ENCODE measurements around the gene EEA1. TPM values are rescaled to one million over a fixed set of nuclear protein-coding genes. Genes with fewer than 3 reads are reported as not detected.
A peak's percentile ranks its signal among the peaks of the same experiment; 100 is the strongest.
"Not testable (repeated sequence)": the region's sequence is repeated elsewhere in the genome, so short reads cannot be mapped to it uniquely, and the experiment has no call there.

EEA1 gene
- total and polyA plus RNA-seq, 4 donors, result 5.3 to 56.7 (median 24.6) TPM

GRCh38 chr12:92821142-92821541, 108.0 kb downstream of the EEA1 start:
- intact Hi-C loops (cut with DNase I), result no loop called here
- H3K27ac ChIP-seq (ENCODE audit: low read depth in 1 of 2, low read length in 2 of 2), result no peak overlapping the region
- H3K4me1 ChIP-seq (ENCODE audit: control insufficient read depth in 1 of 2, insufficient read depth in 2 of 2, low read length in 2 of 2), result no peaks in the 10 kb centered on the region
- no peak overlapping the region for H3K4me3 ChIP-seq (ENCODE audit: low read length in 2 of 2)
- H3K9me3 ChIP-seq (ENCODE audit: control insufficient read depth, low read length), result no peaks in the 10 kb centered on the region
- H3K27me3 ChIP-seq (ENCODE audit: control insufficient read depth in 1 of 2, insufficient read depth in 2 of 2, low read length in 1 of 2), result no peaks in the 10 kb centered on the region
- WGBS, 2 donors, result 87 to 91% methylated on average over 3 of the region's 3 CpGs
- DNase-seq, result no peak
- ATAC-seq (ENCODE audit: low FRiP score), result no peak
- H3K36me3 ChIP-seq (ENCODE audit: control insufficient read depth in 1 of 2, insufficient read depth in 2 of 2, low read length in 1 of 2), result peaks cover 0 to 5% of the 10 kb centered on the region in 2 donors

- Histone ChIP-seq H3K4me1 (ENCODE audit: control insufficient read depth in 1 of 2, insufficient read depth in 2 of 2, low read length in 2 of 2) (no peaks in the 10 kb centered on the region), H3K27ac (ENCODE audit: low read depth in 1 of 2, low read length in 2 of 2) (no peak overlapping the region), H3K36me3 (ENCODE audit: control insufficient read depth in 1 of 2, insufficient read depth in 2 of 2, low read length in 1 of 2) (peaks cover 0 to 3% of the 10 kb centered on the region in 2 donors), H3K9me3 (ENCODE audit: control insufficient read depth, low read length) (no peaks in the 10 kb centered on the region), H3K27me3 (ENCODE audit: control insufficient read depth in 1 of 2, insufficient read depth in 2 of 2, low read length in 1 of 2) (no peaks in the 10 kb centered on the region), H3K4me3 (ENCODE audit: low read length in 2 of 2) (no peak overlapping the region)
- WGBS, 2 donors, result 96% methylated on average over 2 of the region's 2 CpGs
- DNase-seq, result no peak
- intact Hi-C loops (cut with DNase I), result no loop called here
- ATAC-seq (ENCODE audit: low FRiP score), result no peak
Observed at GRCh38 chr12:92814584-92814983, 114.5 kb downstream of the EEA1 start.

GRCh38 chr12:92810370-92810769, 118.7 kb downstream of the EEA1 start:
- Histone ChIP-seq H3K9me3 (ENCODE audit: control insufficient read depth, low read length) (no peaks in the 10 kb centered on the region), H3K4me1 (ENCODE audit: control insufficient read depth in 1 of 2, insufficient read depth in 2 of 2, low read length in 2 of 2) (no peaks in the 10 kb centered on the region), H3K4me3 (ENCODE audit: low read length in 2 of 2) (no peak overlapping the region), H3K27ac (ENCODE audit: low read depth in 1 of 2, low read length in 2 of 2) (no peak overlapping the region), H3K36me3 (ENCODE audit: control insufficient read depth in 1 of 2, insufficient read depth in 2 of 2, low read length in 1 of 2) (peaks cover 1 to 2% of the 10 kb centered on the region in 2 donors), H3K27me3 (ENCODE audit: control insufficient read depth in 1 of 2, insufficient read depth in 2 of 2, low read length in 1 of 2) (no peaks in the 10 kb centered on the region)
- intact Hi-C loops (cut with DNase I), result no loop called here
- ATAC-seq (ENCODE audit: low FRiP score), result no peak
- 83 to 84% methylated on average over 4 of the region's 4 CpGs for WGBS, 2 donors
- no peak for DNase-seq

GRCh38 chr12:92803903-92804302, 125.2 kb downstream of the EEA1 start:
- no peak for ATAC-seq (ENCODE audit: low FRiP score)
- H3K4me1 ChIP-seq (ENCODE audit: control insufficient read depth in 1 of 2, insufficient read depth in 2 of 2, low read length in 2 of 2), result no peaks in the 10 kb centered on the region
- intact Hi-C loops (cut with DNase I), result no loop called here
- peaks cover 1 to 3% of the 10 kb centered on the region in 2 donors for H3K36me3 ChIP-seq (ENCODE audit: control insufficient read depth in 1 of 2, insufficient read depth in 2 of 2, low read length in 1 of 2)
- H3K27me3 ChIP-seq (ENCODE audit: control insufficient read depth in 1 of 2, insufficient read depth in 2 of 2, low read length in 1 of 2), result no peaks in the 10 kb centered on the region
- WGBS, 2 donors, result 97 to 100% methylated on average over 1 of the region's 1 CpG
- no peak overlapping the region for H3K4me3 ChIP-seq (ENCODE audit: low read length in 2 of 2)
- H3K27ac ChIP-seq (ENCODE audit: low read depth in 1 of 2, low read length in 2 of 2), result no peak overlapping the region
- no peak for DNase-seq
- H3K9me3 ChIP-seq (ENCODE audit: control insufficient read depth, low read length), result no peaks in the 10 kb centered on the region

GRCh38 chr12:92802906-92803305, 126.2 kb downstream of the EEA1 start:
- no peaks in the 10 kb centered on the region for H3K4me1 ChIP-seq (ENCODE audit: control insufficient read depth in 1 of 2, insufficient read depth in 2 of 2, low read length in 2 of 2)
- DNase-seq (no peak), ATAC-seq (ENCODE audit: low FRiP score) (no peak)
- peaks cover 0 to 2% of the 10 kb centered on the region in 2 donors for H3K36me3 ChIP-seq (ENCODE audit: control insufficient read depth in 1 of 2, insufficient read depth in 2 of 2, low read length in 1 of 2)
- whole genome bisulfite sequencing, 2 donors, result 73 to 75% methylated on average over 3 of the region's 3 CpGs
- intact Hi-C loops (cut with DNase I), result no loop called here
- H3K27me3 ChIP-seq (ENCODE audit: control insufficient read depth in 1 of 2, insufficient read depth in 2 of 2, low read length in 1 of 2), result no peaks in the 10 kb centered on the region
- H3K4me3 ChIP-seq (ENCODE audit: low read length in 2 of 2), result no peak overlapping the region
- no peak overlapping the region for H3K27ac ChIP-seq (ENCODE audit: low read depth in 1 of 2, low read length in 2 of 2)
- H3K9me3 ChIP-seq (ENCODE audit: control insufficient read depth, low read length), result no peaks in the 10 kb centered on the region

GRCh38 chr12:92796650-92797049, 132.4 kb downstream of the EEA1 start:
- Histone ChIP-seq H3K27ac (ENCODE audit: low read depth in 1 of 2, low read length in 2 of 2) (no peak overlapping the region), H3K9me3 (ENCODE audit: control insufficient read depth, low read length) (no peaks in the 10 kb centered on the region), H3K36me3 (ENCODE audit: control insufficient read depth in 1 of 2, insufficient read depth in 2 of 2, low read length in 1 of 2) (no peaks in the 10 kb centered on the region), H3K27me3 (ENCODE audit: control insufficient read depth in 1 of 2, insufficient read depth in 2 of 2, low read length in 1 of 2) (no peaks in the 10 kb centered on the region), H3K4me1 (ENCODE audit: control insufficient read depth in 1 of 2, insufficient read depth in 2 of 2, low read length in 2 of 2) (no peaks in the 10 kb centered on the region), H3K4me3 (ENCODE audit: low read length in 2 of 2) (no peak overlapping the region)
- ATAC-seq (ENCODE audit: low FRiP score) (no peak), DNase-seq (no peak)
- intact Hi-C loops (cut with DNase I), result no loop called here

- no peak for ATAC-seq (ENCODE audit: low FRiP score)
- Histone ChIP-seq H3K27me3 (ENCODE audit: control insufficient read depth in 1 of 2, insufficient read depth in 2 of 2, low read length in 1 of 2) (no peaks in the 10 kb centered on the region), H3K4me1 (ENCODE audit: control insufficient read depth in 1 of 2, insufficient read depth in 2 of 2, low read length in 2 of 2) (no peaks in the 10 kb centered on the region), H3K4me3 (ENCODE audit: low read length in 2 of 2) (no peak overlapping the region), H3K36me3 (ENCODE audit: control insufficient read depth in 1 of 2, insufficient read depth in 2 of 2, low read length in 1 of 2) (no peaks in the 10 kb centered on the region), H3K9me3 (ENCODE audit: control insufficient read depth, low read length) (no peaks in the 10 kb centered on the region), H3K27ac (ENCODE audit: low read depth in 1 of 2, low read length in 2 of 2) (no peak overlapping the region)
- no peak for DNase-seq
- intact Hi-C loops (cut with DNase I), result no loop called here
Observed at GRCh38 chr12:92794814-92795213, 134.3 kb downstream of the EEA1 start.

GRCh38 chr12:92794356-92794755, 134.7 kb downstream of the EEA1 start:
- H3K27ac ChIP-seq (ENCODE audit: low read depth in 1 of 2, low read length in 2 of 2); ATAC-seq (ENCODE audit: low FRiP score); H3K4me1 ChIP-seq (ENCODE audit: control insufficient read depth in 1 of 2, insufficient read depth in 2 of 2, low read length in 2 of 2); H3K4me3 ChIP-seq (ENCODE audit: low read length in 2 of 2); intact Hi-C loops (cut with DNase I); H3K9me3 ChIP-seq (ENCODE audit: control insufficient read depth, low read length); H3K27me3 ChIP-seq (ENCODE audit: control insufficient read depth in 1 of 2, insufficient read depth in 2 of 2, low read length in 1 of 2); DNase-seq; H3K36me3 ChIP-seq (ENCODE audit: control insufficient read depth in 1 of 2, insufficient read depth in 2 of 2, low read length in 1 of 2): not testable (repeated sequence)
- 95 to 98% methylated on average over 5 of the region's 5 CpGs for WGBS, 2 donors

GRCh38 chr12:92786045-92786444, 143.1 kb downstream of the EEA1 start:
- Histone ChIP-seq H3K9me3 (ENCODE audit: control insufficient read depth, low read length) (no peaks in the 10 kb centered on the region), H3K36me3 (ENCODE audit: control insufficient read depth in 1 of 2, insufficient read depth in 2 of 2, low read length in 1 of 2) (no peaks in the 10 kb centered on the region), H3K4me3 (ENCODE audit: low read length in 2 of 2) (no peak overlapping the region), H3K4me1 (ENCODE audit: control insufficient read depth in 1 of 2, insufficient read depth in 2 of 2, low read length in 2 of 2) (peaks cover 0 to 1% of the 10 kb centered on the region in 2 donors), H3K27me3 (ENCODE audit: control insufficient read depth in 1 of 2, insufficient read depth in 2 of 2, low read length in 1 of 2) (no peaks in the 10 kb centered on the region), H3K27ac (ENCODE audit: low read depth in 1 of 2, low read length in 2 of 2) (no peak overlapping the region)
- no peak for DNase-seq
- intact Hi-C loops (cut with DNase I), result no loop called here
- peak; percentile 80 for ATAC-seq (ENCODE audit: low FRiP score)
- 45 to 51% methylated on average over 1 of the region's 1 CpG for WGBS, 2 donors
